ENCODE measurements around the gene DHRS9.

DHRS9 gene

GRCh38 chr2:169116327-169116726 lies 47.0 kb downstream of the DHRS9 start:
- no peaks in the 10 kb centered on the region for H3K27me3 ChIP-seq
- no peak overlapping the region for H3K4me3 ChIP-seq (ENCODE audit: low read depth in 1 of 2, low read length in 1 of 2)
- no peaks in the 10 kb centered on the region for H3K36me3 ChIP-seq
- peaks cover 4 to 7% of the 10 kb centered on the region in 2 experiments for H3K4me1 ChIP-seq (ENCODE audit: control insufficient read depth in 1 of 2, insufficient read depth in 1 of 2, low read depth in 1 of 2, low read length in 1 of 2)
- H3K9me3 ChIP-seq: no peaks in the 10 kb centered on the region
- no peak for TF ChIP-seq CTCF (IDR thresholded peaks at IDR 0.05)
- no peak overlapping the region for H3K27ac ChIP-seq

- H3K4me3 ChIP-seq (ENCODE audit: low read depth in 1 of 2, low read length in 1 of 2): no peak overlapping the region
- H3K36me3 ChIP-seq: no peaks in the 10 kb centered on the region
- no peak for TF ChIP-seq CTCF (IDR thresholded peaks at IDR 0.05)
- no peak overlapping the region for H3K27ac ChIP-seq
- no peaks in the 10 kb centered on the region for H3K27me3 ChIP-seq
- H3K4me1 ChIP-seq (ENCODE audit: control insufficient read depth in 1 of 2, insufficient read depth in 1 of 2, low read depth in 1 of 2, low read length in 1 of 2): peaks cover 4 to 7% of the 10 kb centered on the region in 2 experiments
- H3K9me3 ChIP-seq: no peaks in the 10 kb centered on the region
Observed at GRCh38 chr2:169116993-169117392, 47.6 kb downstream of the DHRS9 start.

GRCh38 chr2:169118060-169118459 lies 48.7 kb downstream of the DHRS9 start:
- Histone ChIP-seq H3K36me3 (no peaks in the 10 kb centered on the region), H3K4me3 (ENCODE audit: low read depth in 1 of 2, low read length in 1 of 2) (no peak overlapping the region)

GRCh38 chr2:169119123-169119760 lies 49.9 kb downstream of the DHRS9 start:
- H3K4me3 ChIP-seq (ENCODE audit: low read depth in 1 of 2, low read length in 1 of 2): no peak overlapping the region
- no peak overlapping the region for H3K27ac ChIP-seq
- no peaks in the 10 kb centered on the region for H3K36me3 ChIP-seq
- no peaks in the 10 kb centered on the region for H3K27me3 ChIP-seq
- H3K9me3 ChIP-seq: no peaks in the 10 kb centered on the region
- peaks cover 2% of the 10 kb centered on the region in 2 experiments for H3K4me1 ChIP-seq (ENCODE audit: control insufficient read depth in 1 of 2, insufficient read depth in 1 of 2, low read depth in 1 of 2, low read length in 1 of 2)
- TF ChIP-seq CTCF (IDR thresholded peaks at IDR 0.05): no peak

More at GRCh38 chr2:169118060-169118459, 48.7 kb downstream of the DHRS9 start:
- no peaks in the 10 kb centered on the region for H3K27me3 ChIP-seq
- no peak overlapping the region for H3K27ac ChIP-seq
- H3K4me1 ChIP-seq (ENCODE audit: control insufficient read depth in 1 of 2, insufficient read depth in 1 of 2, low read depth in 1 of 2, low read length in 1 of 2): peaks cover 4 to 7% of the 10 kb centered on the region in 2 experiments
- no peaks in the 10 kb centered on the region for H3K9me3 ChIP-seq
- TF ChIP-seq CTCF (IDR thresholded peaks at IDR 0.05): no peak

GRCh38 chr2:169119851-169120250 lies 50.5 kb downstream of the DHRS9 start:
- TF ChIP-seq CTCF (IDR thresholded peaks at IDR 0.05): no peak
- no peaks in the 10 kb centered on the region for H3K9me3 ChIP-seq
- no peak overlapping the region for H3K4me3 ChIP-seq (ENCODE audit: low read depth in 1 of 2, low read length in 1 of 2)
- H3K27me3 ChIP-seq: no peaks in the 10 kb centered on the region
- H3K4me1 ChIP-seq (ENCODE audit: control insufficient read depth in 1 of 2, insufficient read depth in 1 of 2, low read depth in 1 of 2, low read length in 1 of 2): no peaks in the 10 kb centered on the region
- no peaks in the 10 kb centered on the region for H3K36me3 ChIP-seq
- H3K27ac ChIP-seq: no peak overlapping the region
